Tibial nerve (tissue), 3 donors: ENCODE data around the gene GRIK4.

Source experiments
- POLR2A ChIP-seq, 2 donors: fragments of 450-650 bp; IDR thresholded peaks; one replicate each; pipeline ENCODE4 v1.6.1; 2017; ENCODE audit warnings: antibody characterized with exemption in 2 of 2, mild to moderate bottlenecking in 2 of 2, moderate library complexity in 2 of 2
- TF ChIP-seq, protein P1 (sequence below), 5 experiments: fragments of 200-600 bp in 3 of 5; fragments of 450-650 bp in 2 of 5; sonication (generic) in 3 of 5; IDR thresholded peaks; one replicate each; pipeline ENCODE4 v1.5.1; 2016 to 2019; ENCODE audit warnings: antibody characterized with exemption in 5 of 5, mild to moderate bottlenecking in 3 of 5, moderate library complexity in 2 of 5

GRCh38 chr11:120853435-120853834, 341.9 kb downstream of the GRIK4 start:
- TF ChIP-seq, protein P1, sequence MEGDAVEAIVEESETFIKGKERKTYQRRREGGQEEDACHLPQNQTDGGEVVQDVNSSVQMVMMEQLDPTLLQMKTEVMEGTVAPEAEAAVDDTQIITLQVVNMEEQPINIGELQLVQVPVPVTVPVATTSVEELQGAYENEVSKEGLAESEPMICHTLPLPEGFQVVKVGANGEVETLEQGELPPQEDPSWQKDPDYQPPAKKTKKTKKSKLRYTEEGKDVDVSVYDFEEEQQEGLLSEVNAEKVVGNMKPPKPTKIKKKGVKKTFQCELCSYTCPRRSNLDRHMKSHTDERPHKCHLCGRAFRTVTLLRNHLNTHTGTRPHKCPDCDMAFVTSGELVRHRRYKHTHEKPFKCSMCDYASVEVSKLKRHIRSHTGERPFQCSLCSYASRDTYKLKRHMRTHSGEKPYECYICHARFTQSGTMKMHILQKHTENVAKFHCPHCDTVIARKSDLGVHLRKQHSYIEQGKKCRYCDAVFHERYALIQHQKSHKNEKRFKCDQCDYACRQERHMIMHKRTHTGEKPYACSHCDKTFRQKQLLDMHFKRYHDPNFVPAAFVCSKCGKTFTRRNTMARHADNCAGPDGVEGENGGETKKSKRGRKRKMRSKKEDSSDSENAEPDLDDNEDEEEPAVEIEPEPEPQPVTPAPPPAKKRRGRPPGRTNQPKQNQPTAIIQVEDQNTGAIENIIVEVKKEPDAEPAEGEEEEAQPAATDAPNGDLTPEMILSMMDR (IDR thresholded peaks at IDR 0.05): no peak
- TF ChIP-seq POLR2A (IDR thresholded peaks at IDR 0.05): no peak
